Astrocyte (in vitro differentiated cells and primary cell): ENCODE data around the gene ZNF407.

ENCODE experiments used
- CTCF ChIP-seq: IDR thresholded peaks from 2 replicates; pipeline ENCODE4 v1.5.1; 2011; ENCODE audit warnings: low read depth, mild to moderate bottlenecking, inconsistent platforms, low read length, moderate library complexity; ENCODE audit not compliant: insufficient read depth
- EZH2 ChIP-seq: IDR thresholded peaks from 2 replicates; pipeline ENCODE4 v1.6.1; 2012; ENCODE audit warnings: mild to moderate bottlenecking, low read length, inconsistent platforms; ENCODE audit not compliant: insufficient read depth

GRCh38 chr18:74579496-74580065 lies 18.1 kb upstream of the ZNF407 start:
- no peak for TF ChIP-seq CTCF
- TF ChIP-seq EZH2 = no peak
